Erythroblast (primary cell): ENCODE measurements around the gene DEPP1.

Experiments
- GATA1 ChIP-seq: IDR thresholded peaks from 2 replicates; pipeline ENCODE4 v1.6.1; 2011; ENCODE audit warnings: low read depth, mild to moderate bottlenecking, control low read depth, low read length, moderate library complexity
- POLR2A ChIP-seq: IDR thresholded peaks from 2 replicates; pipeline ENCODE4 v1.6.1; 2011; ENCODE audit warnings: mild to moderate bottlenecking, low read length

DNA sequence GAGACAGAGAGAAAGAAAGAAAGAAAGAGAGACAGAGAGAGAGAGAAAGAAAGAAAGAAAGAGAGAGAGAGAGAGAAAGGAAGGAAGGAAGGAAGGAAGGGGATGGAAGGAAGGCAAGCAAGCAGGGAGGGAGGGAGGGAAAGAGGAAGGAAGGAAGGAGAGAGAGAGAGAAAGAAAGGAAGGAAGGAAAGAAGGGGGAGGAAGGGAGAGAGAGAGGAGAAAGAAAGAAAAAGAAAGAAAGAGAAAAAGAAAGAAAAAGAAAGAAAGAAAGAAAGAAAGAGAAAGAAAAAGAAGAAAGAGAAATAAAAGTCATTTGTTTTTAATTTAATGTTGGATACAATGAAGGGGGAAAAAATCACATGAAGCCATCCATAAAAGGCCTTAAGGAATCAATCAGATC is 23.6 kb downstream of the DEPP1 start:
- TF ChIP-seq POLR2A (no peak), GATA1 (no peak)
